ENCODE data around the gene POLK.
"Not testable (repeated sequence)": the region's sequence is repeated elsewhere in the genome, so short reads cannot be mapped to it uniquely, and the experiment has no call there.

POLK gene

GRCh38 chr5:75610859-75611310 is 99.2 kb downstream of the POLK start:
- DNase-seq (ENCODE audit: low read depth), result not testable (repeated sequence)

GRCh38 chr5:75611311-75612225 is 99.9 kb downstream of the POLK start, which contains the start of gene ANKDD1B:
ANKDD1B (plus strand) TSS chr5:75611453; CDS start chr5:75611635, 182 bp downstream.
- DNase-seq (ENCODE audit: low read depth), result no peak

GRCh38 chr5:75612226-75612569 is 100.5 kb downstream of the POLK start:
- DNase-seq (ENCODE audit: low read depth), result no peak

- no peak for DNase-seq (ENCODE audit: low read depth)
Measured at GRCh38 chr5:75612901-75613300, 101.2 kb downstream of the POLK start.

GRCh38 chr5:75614176-75614575 is 102.5 kb downstream of the POLK start:
- DNase-seq (ENCODE audit: low read depth), result no peak

- DNase-seq (ENCODE audit: low read depth), result no peak
Measured at GRCh38 chr5:75616371-75616881, 104.7 kb downstream of the POLK start.

- DNase-seq (ENCODE audit: low read depth), result no peak
Measured at GRCh38 chr5:75616971-75617621, 105.4 kb downstream of the POLK start.

- no peak for DNase-seq (ENCODE audit: low read depth)
Measured at GRCh38 chr5:75617736-75618352, 106.2 kb downstream of the POLK start.

GRCh38 chr5:75620184-75620959 is 108.7 kb downstream of the POLK start:
- no peak for DNase-seq (ENCODE audit: low read depth)

- DNase-seq (ENCODE audit: low read depth), result no peak
Measured at GRCh38 chr5:75622564-75622963, 110.9 kb downstream of the POLK start.

- no peak for DNase-seq (ENCODE audit: low read depth)
Measured at GRCh38 chr5:75623846-75624245, 112.2 kb downstream of the POLK start.

- DNase-seq (ENCODE audit: low read depth), result no peak
Measured at GRCh38 chr5:75626959-75627358, 115.3 kb downstream of the POLK start.

- no peak for DNase-seq (ENCODE audit: low read depth)
Measured at GRCh38 chr5:75627801-75628200, 116.1 kb downstream of the POLK start.

GRCh38 chr5:75630875-75631274 is 119.2 kb downstream of the POLK start:
- DNase-seq (ENCODE audit: low read depth), result no peak

- no peak for DNase-seq (ENCODE audit: low read depth)
Measured at GRCh38 chr5:75632321-75632720, 120.6 kb downstream of the POLK start.

GRCh38 chr5:75637949-75638348 is 126.3 kb downstream of the POLK start:
- DNase-seq (ENCODE audit: low read depth), result no peak

- DNase-seq (ENCODE audit: low read depth), result no peak
Measured at GRCh38 chr5:75639535-75640311, 128.0 kb downstream of the POLK start.

- DNase-seq (ENCODE audit: low read depth), result no peak
Measured at GRCh38 chr5:75640395-75640794, 128.7 kb downstream of the POLK start.

- no peak for DNase-seq (ENCODE audit: low read depth)
Measured at GRCh38 chr5:75640826-75641225, 129.1 kb downstream of the POLK start.

- DNase-seq (ENCODE audit: low read depth), result no peak
Measured at GRCh38 chr5:75648712-75649111, 137.0 kb downstream of the POLK start.

Data from stimulated activated CD8-positive, alpha-beta memory T cell treated with anti-CD3 and anti-CD28 coated beads, Interleukin-12 subunit alpha, Interleukin-12 subunit beta, amount 100 ng/mL, for 1 hour (primary cell).